DMS153 (cell line): ENCODE data around the gene ETFB.

ENCODE experiments used
- DNase-seq: peaks from one replicate; lab custom pipeline; 2025; lab: John Stamatoyannopoulos, UW

Gene ETFB

GRCh38 chr19:51372649-51373504 is 6.7 kb upstream of the ETFB start, which contains the start of gene NKG7:
Gene NKG7, minus strand, starts transcription at chr19:51372654. Its CDS starts 119 bp downstream, at chr19:51372535.
- no peak for DNase-seq

DNA sequence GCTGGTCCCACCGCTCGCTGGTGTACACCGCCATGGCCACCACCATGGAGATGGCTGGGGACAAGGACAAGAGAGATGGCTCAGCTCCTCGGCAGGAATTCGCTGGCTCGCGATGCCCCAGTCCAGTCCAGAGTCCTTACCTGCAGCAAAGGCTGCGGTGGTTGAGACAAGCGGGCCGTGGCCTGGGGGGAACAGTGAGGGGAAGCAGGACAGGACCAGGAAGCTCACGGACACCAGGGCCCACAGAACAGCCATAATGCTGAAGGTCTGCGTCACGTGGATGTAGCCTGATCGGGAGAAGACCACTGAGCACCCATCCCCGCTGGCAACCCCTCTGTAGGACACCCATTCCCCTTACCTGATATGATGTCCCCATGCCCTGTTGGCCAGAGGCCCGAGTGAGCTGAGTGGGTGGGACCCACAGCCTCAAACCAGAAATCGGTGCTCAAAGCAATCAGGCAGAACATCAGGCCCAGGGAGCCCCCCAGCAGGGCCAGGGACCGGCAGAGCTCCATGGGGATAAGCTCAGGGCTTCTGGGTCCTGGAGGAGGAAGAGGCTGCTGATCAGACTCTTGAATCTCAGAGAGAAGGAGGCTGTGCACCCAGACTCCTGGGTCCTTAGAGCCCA is 5.9 kb upstream of the ETFB start:
- no peak for DNase-seq

DNA sequence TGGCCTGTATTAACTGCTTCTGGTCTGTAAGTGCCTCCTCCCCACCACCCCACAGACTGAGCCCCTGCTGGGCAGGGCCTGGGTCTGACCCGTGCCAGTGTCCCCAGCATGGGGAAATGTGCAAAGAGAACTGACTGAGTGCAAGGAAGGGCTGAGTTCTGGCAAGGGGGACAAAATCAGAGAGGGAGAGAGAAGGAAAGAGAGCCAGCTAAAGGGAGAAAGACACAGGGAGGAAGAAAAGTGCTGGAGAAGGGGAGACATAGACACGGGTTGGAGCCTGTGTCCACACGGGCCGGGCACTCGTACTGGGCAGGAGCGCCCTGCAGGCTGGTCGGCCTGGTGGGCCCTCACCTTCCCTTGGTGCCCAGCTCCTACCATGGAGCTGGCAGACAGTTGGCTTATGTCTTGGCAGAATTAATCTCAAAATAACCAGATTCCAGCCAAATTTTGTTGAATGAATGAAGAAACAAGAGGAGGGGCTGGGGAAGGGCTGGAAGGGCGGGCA is 5.0 kb upstream of the ETFB start:
- no peak for DNase-seq

- no peak for DNase-seq
Observed at GRCh38 chr19:51370230-51370629, 4.0 kb upstream of the ETFB start.

GRCh38 chr19:51368366-51369282 is 2.4 kb upstream of the ETFB start, which contains the start of gene CLDND2:
Gene CLDND2, minus strand, starts transcription at chr19:51369003. Its CDS starts 426 bp downstream, at chr19:51368577.
- no peak for DNase-seq

DNA sequence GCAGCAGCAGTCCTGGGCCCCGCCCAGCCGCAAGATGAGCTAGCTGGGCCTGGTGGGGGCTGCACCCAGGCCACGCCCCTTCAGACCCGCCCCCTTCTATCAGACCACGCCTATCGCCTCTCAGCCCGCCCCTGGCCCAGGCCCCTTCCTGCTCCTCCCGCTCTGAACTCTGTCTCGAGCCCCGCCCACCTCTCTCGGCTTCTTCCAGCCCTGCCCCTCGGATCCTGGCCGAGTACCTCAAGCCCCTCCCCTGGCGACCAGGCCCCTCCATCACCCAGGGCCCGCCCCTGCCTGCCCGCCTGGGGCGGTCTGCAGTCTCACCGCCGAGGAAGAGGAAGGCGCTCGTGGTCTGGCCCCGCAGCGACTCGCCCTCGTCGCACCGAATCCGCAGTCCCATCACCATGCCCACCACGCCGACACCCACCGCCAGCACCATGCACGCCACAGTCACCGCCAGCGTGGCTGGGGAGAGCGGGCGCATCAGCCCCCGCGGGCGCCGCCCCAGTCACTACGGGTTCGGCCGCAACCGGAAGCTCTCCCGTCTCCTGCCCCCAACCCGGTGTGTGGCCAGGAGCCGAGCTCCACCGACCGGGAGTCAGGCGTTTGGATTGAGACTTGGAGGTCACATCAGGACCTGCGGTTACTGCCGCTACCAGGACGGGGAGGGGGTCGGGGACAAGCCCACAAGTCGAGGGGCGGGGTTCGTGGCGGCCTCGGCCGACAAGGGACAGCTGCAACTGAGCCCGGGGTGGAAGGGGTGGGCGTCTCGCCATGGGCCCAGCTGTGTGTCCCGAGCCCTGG is 1.6 kb upstream of the ETFB start:
- peak; percentile 90 for DNase-seq

GRCh38 chr19:51367255-51367564 is 1.0 kb upstream of the ETFB start:
- no peak for DNase-seq

- DNase-seq: peak; percentile 94
Observed at GRCh38 chr19:51366389-51367254, 434 bp upstream of the ETFB start.

DNA sequence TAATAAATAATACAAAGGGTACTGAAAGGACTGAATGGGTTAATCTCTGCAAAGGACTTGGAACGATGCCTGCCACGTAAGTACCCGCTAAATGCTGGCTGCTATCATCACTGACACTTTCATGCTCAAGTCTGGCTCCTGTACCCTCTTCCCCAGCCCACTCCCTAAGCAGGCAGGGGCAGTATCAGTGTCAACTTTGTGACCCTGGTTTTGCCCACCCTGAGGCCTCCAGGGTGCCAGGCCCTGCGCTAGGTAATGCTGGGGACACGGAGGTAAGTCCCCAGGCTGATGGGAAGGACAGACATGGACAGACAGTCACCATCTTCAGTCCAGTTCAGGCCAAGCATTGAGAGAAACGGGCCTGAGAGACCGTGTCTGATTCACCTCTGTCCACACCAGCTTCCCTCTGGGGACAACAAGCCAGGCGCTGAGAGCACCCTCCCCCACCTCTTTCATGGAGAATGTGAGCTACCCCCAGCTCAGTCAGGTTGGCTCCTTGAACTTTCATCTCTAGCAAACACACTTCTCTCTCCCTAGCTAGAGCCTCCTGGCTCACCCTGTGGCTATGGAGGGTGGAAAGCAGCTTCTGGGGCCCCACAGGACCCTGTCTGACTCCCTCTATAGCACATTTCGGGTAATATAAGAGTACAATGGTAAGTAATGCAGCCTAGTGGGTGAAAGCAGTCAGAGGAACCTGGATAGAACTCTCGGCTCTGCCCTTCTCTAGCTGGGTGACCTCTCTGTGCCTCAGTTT is 800 bp downstream of the ETFB start:
- no peak for DNase-seq

- DNase-seq: no peak
Observed at GRCh38 chr19:51364200-51365106, 1.7 kb downstream of the ETFB start.

GRCh38 chr19:51361239-51361638 is 4.9 kb downstream of the ETFB start:
- DNase-seq: no peak

DNA sequence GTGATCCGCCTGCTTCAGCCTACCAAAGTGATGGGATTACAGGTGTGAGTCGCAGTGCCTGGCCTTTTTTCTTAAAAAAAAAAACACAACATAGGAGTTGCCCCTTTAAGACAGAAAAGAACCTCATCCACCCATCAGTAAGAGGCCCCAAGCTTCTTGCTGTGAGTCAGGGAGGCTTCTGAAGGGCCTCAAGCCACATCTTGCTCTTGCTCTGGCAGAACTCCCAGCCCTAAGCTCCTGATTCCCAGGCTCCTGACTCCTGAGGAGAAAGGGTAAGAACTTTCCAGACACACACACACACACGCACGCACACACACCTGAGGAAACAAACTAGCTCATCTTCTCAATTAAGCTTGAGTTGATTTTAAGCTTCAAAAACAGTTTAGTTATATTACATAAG is 6.9 kb downstream of the ETFB start:
- no peak for DNase-seq

DNA sequence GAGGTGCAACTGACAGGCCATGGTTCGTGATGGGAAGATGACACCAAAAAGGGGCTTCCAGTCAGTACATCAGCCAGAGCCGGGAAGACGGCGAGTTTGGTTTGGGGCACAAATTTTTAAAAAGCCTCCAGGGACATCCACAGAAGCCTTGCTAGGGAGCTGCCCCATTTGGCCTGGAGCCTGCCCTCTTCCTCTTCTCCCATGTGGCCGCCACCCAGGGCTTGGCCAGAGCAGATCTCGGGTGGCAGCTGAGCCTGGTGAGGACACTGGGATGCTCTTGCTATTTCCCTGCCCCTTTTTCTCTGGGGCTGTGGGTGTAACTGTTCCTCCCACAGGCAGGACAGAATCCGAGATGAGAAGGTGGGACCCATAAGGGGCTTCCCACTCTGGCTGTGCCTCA is 8.2 kb downstream of the ETFB start:
- DNase-seq: no peak

GRCh38 chr19:51356159-51356801 is 9.9 kb downstream of the ETFB start:
- no peak for DNase-seq

GRCh38 chr19:51354742-51355148 is 11.4 kb downstream of the ETFB start:
- no peak for DNase-seq

DNA sequence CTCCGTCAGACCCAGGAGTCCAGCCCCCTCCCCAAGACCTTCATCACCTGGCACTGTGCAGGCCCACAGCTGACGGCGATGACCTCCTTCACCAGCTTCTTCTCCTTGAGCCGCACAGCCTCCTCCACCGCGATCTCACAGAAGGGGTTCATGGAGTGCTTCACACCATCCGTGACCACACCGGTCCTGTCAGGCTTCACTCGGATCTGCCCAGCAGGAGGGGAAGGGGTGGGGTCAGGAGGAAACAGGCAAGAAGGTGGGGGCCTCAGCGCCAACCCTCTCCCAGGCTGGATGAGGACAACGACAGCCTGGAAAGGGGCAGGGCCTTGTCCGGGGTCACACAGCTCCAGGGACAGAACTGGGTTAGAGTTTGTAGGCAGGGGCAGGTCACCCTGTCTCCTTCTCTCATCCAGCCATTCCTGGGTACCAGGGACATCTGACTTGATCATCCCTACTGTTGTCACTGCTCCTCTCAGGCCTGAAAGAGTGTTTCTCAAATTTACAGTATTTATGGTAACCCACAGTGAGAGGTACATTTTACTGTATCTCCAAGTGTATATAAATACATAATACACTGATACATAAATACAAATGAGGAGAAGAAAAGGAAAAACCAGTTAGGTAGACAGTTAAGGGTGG is 12.0 kb downstream of the ETFB start:
- DNase-seq: no peak

- no peak for DNase-seq
Observed at GRCh38 chr19:51352783-51353360, 13.3 kb downstream of the ETFB start.
